NCI-H2227 (cell line): ENCODE results near the gene DOCK1.
"Not testable (repeated sequence)": the region's sequence is repeated elsewhere in the genome, so short reads cannot be mapped to it uniquely, and the experiment has no call there.

Experiments
- DNase-seq: peaks from one replicate; lab custom pipeline; 2025; ENCODE audit not compliant: unreplicated experiment; lab: John Stamatoyannopoulos, UW

DOCK1 gene

GRCh38 chr10:127259347-127259746 is 354.1 kb downstream of the DOCK1 start:
- DNase-seq, result no peak

- no peak for DNase-seq
Observed at GRCh38 chr10:127262606-127263005, 357.4 kb downstream of the DOCK1 start.

- no peak for DNase-seq
Observed at GRCh38 chr10:127265288-127265687, 360.1 kb downstream of the DOCK1 start.

- DNase-seq, result no peak
Observed at GRCh38 chr10:127266431-127266830, 361.2 kb downstream of the DOCK1 start.

GRCh38 chr10:127267442-127267841 is 362.2 kb downstream of the DOCK1 start:
- DNase-seq, result no peak

- DNase-seq, result no peak
Observed at GRCh38 chr10:127272076-127272475, 366.8 kb downstream of the DOCK1 start.

- DNase-seq, result no peak
Observed at GRCh38 chr10:127275272-127275671, 370.0 kb downstream of the DOCK1 start.

GRCh38 chr10:127275793-127276450 is 370.7 kb downstream of the DOCK1 start:
- no peak for DNase-seq

- DNase-seq, result no peak
Observed at GRCh38 chr10:127276794-127277462, 371.7 kb downstream of the DOCK1 start.

GRCh38 chr10:127278001-127278400 is 372.8 kb downstream of the DOCK1 start:
- no peak for DNase-seq

- no peak for DNase-seq
Observed at GRCh38 chr10:127279334-127279774, 374.1 kb downstream of the DOCK1 start.

GRCh38 chr10:127280446-127280845 is 375.2 kb downstream of the DOCK1 start:
- no peak for DNase-seq

- no peak for DNase-seq
Observed at GRCh38 chr10:127283017-127283416, 377.8 kb downstream of the DOCK1 start.

GRCh38 chr10:127283576-127283975 is 378.3 kb downstream of the DOCK1 start:
- DNase-seq, result no peak

GRCh38 chr10:127290850-127291249 is 385.6 kb downstream of the DOCK1 start:
- DNase-seq, result no peak

GRCh38 chr10:127291329-127291728 is 386.1 kb downstream of the DOCK1 start:
- no peak for DNase-seq

GRCh38 chr10:127292888-127293287 is 387.7 kb downstream of the DOCK1 start:
- DNase-seq, result no peak

GRCh38 chr10:127293640-127294039 is 388.4 kb downstream of the DOCK1 start:
- no peak for DNase-seq

- no peak for DNase-seq
Observed at GRCh38 chr10:127296696-127297095, 391.5 kb downstream of the DOCK1 start.

GRCh38 chr10:127298381-127298780 is 393.2 kb downstream of the DOCK1 start:
- no peak for DNase-seq

- DNase-seq, result not testable (repeated sequence)
Observed at GRCh38 chr10:127299192-127299591, 394.0 kb downstream of the DOCK1 start.

- no peak for DNase-seq
Observed at GRCh38 chr10:127299956-127300689, 394.9 kb downstream of the DOCK1 start.
